ENCODE measurements around the gene PCED1A. TPM values are rescaled to one million over a fixed set of nuclear protein-coding genes. Genes with fewer than 3 reads are reported as not detected.
A peak's percentile ranks its signal among the peaks of the same experiment; 100 is the strongest.
"Not testable (repeated sequence)": the region's sequence is repeated elsewhere in the genome, so short reads cannot be mapped to it uniquely, and the experiment has no call there.

PCED1A gene
- total RNA-seq, 1 donor from 2014 or later: 37.3 TPM

GRCh38 chr20:2814076-2814475 is 26.4 kb downstream of the PCED1A start:
- Mint-ChIP-seq H3K9me3 (ENCODE audit: low read depth) (peaks cover 15% of the 10 kb centered on the region), H3K4me3 (ENCODE audit: unreplicated experiment) (no peak overlapping the region), H3K27me3 (ENCODE audit: low read depth) (peaks cover 2% of the 10 kb centered on the region), H3K36me3 (ENCODE audit: low read depth) (peaks cover 9% of the 10 kb centered on the region), H3K27ac (ENCODE audit: unreplicated experiment) (peak overlapping the region; percentile 70), H3K4me1 (ENCODE audit: low read depth) (peaks cover 23% of the 10 kb centered on the region)
- no peak for TF ChIP-seq CTCF (IDR thresholded peaks at IDR 0.05)
- DNase-seq (ENCODE audit: low spot score): no peak

GRCh38 chr20:2812189-2812588 is 28.3 kb downstream of the PCED1A start:
- no peak overlapping the region for H3K4me3 Mint-ChIP-seq (ENCODE audit: unreplicated experiment)
- H3K27ac Mint-ChIP-seq (ENCODE audit: unreplicated experiment): no peak overlapping the region
- peaks cover 11% of the 10 kb centered on the region for H3K27me3 Mint-ChIP-seq (ENCODE audit: low read depth)
- H3K4me1 Mint-ChIP-seq (ENCODE audit: low read depth): peaks cover 20% of the 10 kb centered on the region
- no peak for DNase-seq (ENCODE audit: low spot score)
- H3K36me3 Mint-ChIP-seq (ENCODE audit: low read depth): peaks cover 9% of the 10 kb centered on the region
- peaks cover 15% of the 10 kb centered on the region for H3K9me3 Mint-ChIP-seq (ENCODE audit: low read depth)
- no peak for TF ChIP-seq CTCF (IDR thresholded peaks at IDR 0.05)

GRCh38 chr20:2809690-2810089 is 30.8 kb downstream of the PCED1A start:
- H3K27ac Mint-ChIP-seq (ENCODE audit: unreplicated experiment): no peak overlapping the region
- no peak for DNase-seq (ENCODE audit: low spot score)
- peaks cover 15% of the 10 kb centered on the region for H3K9me3 Mint-ChIP-seq (ENCODE audit: low read depth)
- peaks cover 21% of the 10 kb centered on the region for H3K27me3 Mint-ChIP-seq (ENCODE audit: low read depth)
- H3K4me1 Mint-ChIP-seq (ENCODE audit: low read depth): peaks cover 13% of the 10 kb centered on the region
- TF ChIP-seq CTCF (IDR thresholded peaks at IDR 0.05): no peak
- H3K4me3 Mint-ChIP-seq (ENCODE audit: unreplicated experiment): no peak overlapping the region
- peaks cover 9% of the 10 kb centered on the region for H3K36me3 Mint-ChIP-seq (ENCODE audit: low read depth)

GRCh38 chr20:2807929-2808328 is 32.5 kb downstream of the PCED1A start:
- H3K27me3 Mint-ChIP-seq (ENCODE audit: low read depth): peaks cover 30% of the 10 kb centered on the region
- H3K4me1 Mint-ChIP-seq (ENCODE audit: low read depth); DNase-seq (ENCODE audit: low spot score); H3K4me3 Mint-ChIP-seq (ENCODE audit: unreplicated experiment); H3K27ac Mint-ChIP-seq (ENCODE audit: unreplicated experiment); H3K36me3 Mint-ChIP-seq (ENCODE audit: low read depth): not testable (repeated sequence)
- peaks cover 11% of the 10 kb centered on the region for H3K9me3 Mint-ChIP-seq (ENCODE audit: low read depth)

GRCh38 chr20:2807019-2807418 is 33.4 kb downstream of the PCED1A start:
- H3K27me3 Mint-ChIP-seq (ENCODE audit: low read depth): peaks cover 34% of the 10 kb centered on the region
- peaks cover 5% of the 10 kb centered on the region for H3K4me1 Mint-ChIP-seq (ENCODE audit: low read depth)
- H3K36me3 Mint-ChIP-seq (ENCODE audit: low read depth): peaks cover 2% of the 10 kb centered on the region
- no peak for DNase-seq (ENCODE audit: low spot score)
- no peak overlapping the region for H3K4me3 Mint-ChIP-seq (ENCODE audit: unreplicated experiment)
- no peak overlapping the region for H3K27ac Mint-ChIP-seq (ENCODE audit: unreplicated experiment)
- TF ChIP-seq CTCF (IDR thresholded peaks at IDR 0.05): no peak
- H3K9me3 Mint-ChIP-seq (ENCODE audit: low read depth): peaks cover 4% of the 10 kb centered on the region

GRCh38 chr20:2806351-2806701 is 34.1 kb downstream of the PCED1A start:
- Mint-ChIP-seq H3K4me1 (ENCODE audit: low read depth) (peaks cover 6% of the 10 kb centered on the region), H3K27me3 (ENCODE audit: low read depth) (peaks cover 38% of the 10 kb centered on the region), H3K27ac (ENCODE audit: unreplicated experiment) (no peak overlapping the region), H3K36me3 (ENCODE audit: low read depth) (no peaks in the 10 kb centered on the region), H3K9me3 (ENCODE audit: low read depth) (no peaks in the 10 kb centered on the region), H3K4me3 (ENCODE audit: unreplicated experiment) (no peak overlapping the region)
- no peak for TF ChIP-seq CTCF (IDR thresholded peaks at IDR 0.05)
- no peak for DNase-seq (ENCODE audit: low spot score)
